CD4-positive, alpha-beta T cell treated with Interleukin-10 for 1 hour (primary cell): ENCODE results near the gene ANKRD16.
"Not testable (repeated sequence)": the region's sequence is repeated elsewhere in the genome, so short reads cannot be mapped to it uniquely, and the experiment has no call there.

Experiments used
- DNase-seq: peaks from one replicate; pipeline ENCODE4 v3.0.0-alpha.2; 2020

Gene ANKRD16

DNA sequence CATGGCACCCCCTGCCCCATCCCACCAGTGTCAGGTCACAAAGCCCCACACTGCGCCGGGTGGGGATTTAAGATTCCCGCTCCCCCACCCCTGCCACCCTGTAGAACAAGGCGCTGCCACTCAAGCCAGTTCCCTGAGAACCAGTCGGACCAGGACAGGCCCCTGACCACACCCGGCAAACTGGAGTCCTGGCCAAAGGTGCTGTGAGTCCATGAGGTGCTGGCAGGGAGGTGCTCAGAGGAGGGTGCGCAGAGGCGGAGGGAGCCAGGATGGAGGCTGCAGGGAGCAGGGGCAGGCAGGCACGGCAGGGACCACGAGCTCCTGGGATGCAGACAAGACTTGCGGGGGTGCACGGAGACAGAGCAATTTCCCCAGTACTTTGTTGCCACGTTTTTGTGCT is 56.7 kb downstream of the ANKRD16 start:
- no peak for DNase-seq

DNA sequence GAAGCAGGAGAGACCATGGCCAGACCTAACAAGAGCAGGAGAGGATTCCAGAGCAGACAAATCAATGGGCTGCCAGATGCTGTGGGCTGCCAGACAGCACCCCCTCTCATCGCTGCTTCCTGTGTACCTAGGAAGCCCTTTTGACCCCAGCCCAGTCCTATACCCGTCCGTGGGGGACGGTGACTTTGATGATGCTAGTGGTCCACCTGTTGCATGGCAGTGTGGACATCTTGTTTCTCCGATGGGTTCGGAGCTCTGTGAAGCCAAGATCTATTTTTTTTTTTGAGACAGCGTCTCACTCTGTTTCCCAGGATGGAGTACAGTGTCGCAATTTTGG is 58.3 kb downstream of the ANKRD16 start:
- DNase-seq = no peak

DNA sequence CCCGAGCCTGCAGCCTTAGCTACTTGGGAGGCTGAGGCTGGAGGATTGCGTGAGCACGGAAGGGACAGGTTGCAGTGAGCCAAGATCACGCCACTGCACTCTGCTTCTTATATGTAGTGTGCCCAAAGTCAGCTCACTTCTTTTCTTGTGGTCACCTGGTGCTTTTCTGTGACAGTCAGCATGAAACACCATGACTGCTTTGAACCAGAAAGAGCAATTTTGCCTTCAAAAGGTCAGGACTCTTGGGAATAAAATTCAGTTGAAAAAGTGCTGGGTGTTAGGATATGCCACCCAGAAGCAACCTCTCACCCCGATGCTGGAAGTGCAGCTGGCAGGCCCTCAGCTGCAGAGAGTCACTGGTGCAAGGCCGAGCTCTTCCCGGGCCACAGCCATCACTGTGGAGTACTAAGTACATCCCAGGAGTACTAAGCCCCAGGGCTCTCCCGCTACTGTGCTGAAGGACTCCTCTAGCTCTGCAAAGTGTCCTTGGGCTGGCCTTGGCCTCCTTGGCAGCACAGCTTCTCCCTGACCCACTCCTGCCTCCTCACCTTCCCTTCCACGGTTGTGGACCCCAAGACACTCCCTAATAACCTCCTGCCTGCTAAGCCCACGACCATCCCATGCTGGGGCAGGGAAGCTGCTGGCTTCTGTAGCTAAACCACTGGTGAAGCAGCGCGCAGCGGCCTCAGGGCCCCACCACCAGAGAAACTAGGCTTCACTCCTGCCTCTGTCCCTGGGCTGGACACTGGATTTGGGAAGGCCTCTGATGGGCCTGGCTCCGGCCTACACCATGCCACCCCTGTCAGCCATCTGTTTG is 58.9 kb downstream of the ANKRD16 start:
- DNase-seq = no peak

DNA sequence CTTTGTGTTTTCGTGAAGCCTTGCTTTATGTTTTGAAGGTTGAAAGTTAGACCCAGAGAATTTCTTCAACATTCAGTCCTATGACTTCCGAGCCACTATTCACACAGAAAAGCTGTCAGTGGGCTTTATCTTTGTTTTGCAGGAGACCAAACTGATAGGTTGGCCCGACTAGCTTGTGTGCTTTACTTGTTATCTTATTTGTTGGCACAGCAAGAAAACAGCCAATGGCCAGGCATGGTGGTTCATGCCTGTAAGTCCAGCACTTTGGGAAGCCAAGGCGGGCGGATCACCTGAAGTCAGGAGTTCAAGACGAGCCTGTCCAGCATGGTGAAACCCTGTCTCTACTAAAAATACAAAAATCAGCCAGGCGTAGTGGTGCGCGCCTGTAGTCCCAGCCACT is 60.4 kb downstream of the ANKRD16 start:
- no peak for DNase-seq

DNA sequence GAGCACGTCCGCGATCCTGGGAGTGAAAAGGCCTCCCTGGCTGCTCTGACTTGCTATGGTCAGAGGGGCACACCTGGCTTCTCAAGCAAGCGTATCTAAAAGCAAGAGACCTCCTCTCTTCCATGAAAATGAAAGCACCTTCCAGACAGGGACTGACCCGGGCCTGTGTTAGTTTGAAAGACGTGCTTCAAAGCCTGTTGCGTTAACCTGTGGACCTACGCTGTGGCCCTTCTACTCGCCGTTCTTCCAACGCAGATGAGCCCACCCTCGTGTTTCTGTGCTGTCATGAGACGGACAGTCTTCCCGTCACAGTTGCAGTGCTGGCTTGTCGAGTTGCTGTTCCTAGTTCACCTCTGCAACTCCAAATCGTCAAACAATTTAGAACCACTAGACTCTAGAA is 61.0 kb downstream of the ANKRD16 start:
- DNase-seq = no peak

DNA sequence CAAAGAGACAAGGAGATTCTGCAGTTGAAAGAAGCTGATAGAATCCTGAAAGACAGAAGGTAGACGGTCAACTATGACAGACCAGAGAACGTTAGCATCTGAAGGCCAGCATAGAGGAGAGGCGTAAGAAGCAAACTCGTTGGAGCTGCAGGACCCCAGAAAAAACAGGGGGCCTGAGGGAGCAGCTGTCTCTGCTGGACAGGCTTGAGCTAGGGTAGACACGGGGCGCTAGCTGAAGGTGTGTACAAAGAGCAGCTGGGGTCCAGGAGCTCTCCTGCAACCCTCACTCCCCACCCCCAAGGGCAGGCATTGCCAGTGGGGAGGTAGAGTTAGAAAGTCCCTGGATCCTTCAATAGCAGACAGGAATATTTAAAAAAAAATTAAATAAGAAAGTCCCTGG is 61.9 kb downstream of the ANKRD16 start:
- no peak for DNase-seq

DNA sequence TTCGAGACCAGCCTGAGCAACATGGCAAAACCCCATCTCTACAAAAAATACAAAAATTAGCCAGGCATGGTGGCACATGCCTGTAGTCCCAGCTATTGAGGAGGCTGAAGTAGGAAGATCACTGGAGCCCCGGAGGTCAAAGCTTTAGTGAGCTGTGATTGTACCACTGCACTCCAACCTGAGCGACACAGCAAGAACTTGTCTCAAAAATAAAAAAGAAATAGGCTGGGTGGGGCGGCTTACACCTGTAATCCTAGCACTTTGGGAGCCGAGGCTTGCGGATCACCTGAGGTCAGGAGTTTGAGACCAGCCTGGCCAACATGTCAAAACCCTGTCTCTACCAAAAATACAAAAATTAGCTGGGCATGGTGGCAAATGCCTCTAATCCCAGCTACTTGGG is 63.2 kb downstream of the ANKRD16 start:
- DNase-seq = not testable (repeated sequence)

DNA sequence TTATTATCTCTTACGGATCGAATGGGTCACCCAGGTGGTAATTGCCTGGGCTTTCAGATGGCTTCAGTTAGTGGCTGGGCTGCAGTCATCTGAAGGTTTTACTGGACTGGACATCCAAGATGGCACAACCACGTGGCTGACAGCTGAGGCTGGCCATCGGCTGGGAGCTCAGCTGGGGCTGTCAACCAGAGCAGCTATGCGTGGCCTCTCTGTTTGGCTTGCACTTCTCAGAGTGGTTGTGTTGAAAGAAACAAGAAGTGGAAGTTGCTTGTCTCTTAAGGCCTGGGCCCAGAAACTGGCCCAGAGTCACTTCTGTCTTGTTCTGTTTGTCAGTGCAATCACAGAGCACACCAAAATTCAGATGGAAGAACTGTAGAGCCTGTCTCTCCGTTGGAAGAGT is 70.8 kb downstream of the ANKRD16 start:
- no peak for DNase-seq

DNA sequence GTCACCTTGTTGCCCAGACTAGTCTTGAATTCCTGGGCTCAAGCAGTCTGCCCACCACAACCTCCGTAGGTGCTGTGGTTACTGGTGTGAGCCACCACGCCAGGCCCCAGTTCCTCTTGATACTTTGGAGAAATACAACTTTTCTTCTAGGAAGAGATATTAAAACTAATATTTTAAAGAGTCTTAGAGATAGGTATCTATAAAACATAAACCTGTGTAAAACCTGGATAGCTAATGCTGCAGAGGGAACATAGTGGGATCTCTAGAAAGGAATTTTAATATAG is 71.7 kb downstream of the ANKRD16 start:
- no peak for DNase-seq

DNA sequence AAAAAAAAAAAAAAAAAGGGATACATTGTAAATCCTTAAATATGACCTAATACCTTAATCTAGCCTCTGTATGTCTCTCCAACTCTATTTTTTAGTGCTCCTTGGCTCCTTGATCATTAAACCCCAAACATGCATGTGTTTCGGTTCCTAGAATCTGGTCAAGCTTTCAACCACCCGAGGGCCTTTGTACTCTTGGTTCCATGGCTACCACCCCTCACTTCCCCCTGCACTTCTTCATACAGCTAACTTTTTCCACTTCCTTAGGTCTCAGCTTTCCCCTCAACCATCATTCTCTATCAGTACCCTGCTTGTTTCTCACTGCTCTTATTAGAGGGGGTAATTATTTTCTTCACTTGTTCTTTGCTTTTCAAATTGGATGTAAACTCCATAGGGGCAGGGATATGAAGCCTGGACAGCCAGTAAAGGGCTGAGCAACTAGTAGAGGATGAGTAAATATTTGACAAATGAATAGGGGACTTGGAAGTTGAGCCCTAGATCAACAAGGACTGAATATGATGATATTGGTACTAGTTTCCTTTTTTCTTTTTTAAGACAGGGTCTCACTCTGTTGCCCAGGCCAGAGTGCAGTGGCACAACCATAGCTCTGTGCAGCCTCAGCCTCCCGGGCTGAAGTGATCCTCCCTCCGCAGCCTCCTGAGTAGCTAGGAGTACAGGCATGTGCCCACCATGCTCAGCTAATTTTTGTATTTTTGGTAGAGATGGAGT is 72.2 kb downstream of the ANKRD16 start:
- DNase-seq = no peak

DNA sequence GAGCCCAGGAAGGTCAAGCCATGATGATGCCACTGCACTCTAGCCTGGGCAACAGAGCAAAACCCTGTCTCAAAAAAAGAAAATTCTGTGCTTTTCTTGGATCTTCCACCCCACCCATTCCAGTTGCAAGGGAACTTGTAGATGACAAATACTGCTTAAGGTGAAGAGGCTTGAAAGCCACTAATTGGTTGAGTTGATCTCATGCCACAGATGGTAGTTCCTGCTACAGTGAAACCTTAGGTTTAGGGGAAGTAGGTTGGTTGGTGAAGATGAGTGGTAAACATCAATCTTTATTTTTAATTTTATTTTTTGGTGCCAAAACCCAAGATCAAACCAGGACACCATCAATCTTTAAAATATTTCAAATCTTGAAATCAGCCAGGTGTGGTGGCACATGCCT is 73.5 kb downstream of the ANKRD16 start:
- DNase-seq = no peak

DNA sequence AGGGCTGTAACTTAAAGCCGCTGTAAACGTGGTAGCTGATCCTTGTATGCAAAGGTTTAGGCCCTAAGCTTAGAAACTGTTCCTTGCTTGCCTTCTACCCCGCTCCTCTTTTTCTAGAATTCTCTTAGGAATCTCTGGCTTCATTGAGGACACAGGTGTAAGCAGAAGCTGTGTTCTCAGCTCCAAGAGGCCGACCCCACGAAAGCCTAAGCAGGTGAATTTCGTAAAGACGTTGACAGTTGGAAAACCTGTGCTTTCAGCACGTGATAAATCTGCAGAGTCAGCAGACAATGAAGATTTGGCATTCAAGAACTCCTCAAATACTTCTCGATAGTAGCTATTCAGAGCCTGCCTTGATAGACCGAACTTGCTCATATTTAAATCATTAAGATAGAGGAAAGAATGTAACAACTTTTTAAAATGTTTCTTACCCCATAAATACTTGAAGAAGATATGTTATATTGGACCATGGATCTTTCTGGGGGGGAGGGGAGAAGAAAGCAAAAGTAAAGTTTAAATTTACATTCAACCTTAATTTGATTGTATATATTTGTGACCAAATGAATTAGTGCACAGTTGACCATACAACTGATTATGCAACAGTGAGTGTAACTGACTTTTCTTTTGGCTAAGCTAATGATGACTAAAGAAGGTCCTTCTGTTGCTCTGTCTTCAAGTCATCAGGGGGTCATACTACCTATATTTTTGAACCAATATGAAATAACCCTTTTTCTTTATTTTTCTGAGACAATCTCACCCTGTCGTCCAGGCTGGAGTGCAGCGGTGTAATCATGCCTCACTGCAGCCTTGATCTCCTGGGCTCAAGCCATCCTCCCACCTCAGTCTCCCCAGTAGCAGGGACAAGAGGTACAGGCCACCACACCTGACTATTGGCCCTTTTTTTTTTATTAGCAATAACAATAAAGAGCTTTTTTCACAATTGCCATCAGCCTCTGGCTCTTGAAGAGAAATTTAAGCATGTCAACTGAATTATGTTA is 75.3 kb downstream of the ANKRD16 start:
- no peak for DNase-seq

DNA sequence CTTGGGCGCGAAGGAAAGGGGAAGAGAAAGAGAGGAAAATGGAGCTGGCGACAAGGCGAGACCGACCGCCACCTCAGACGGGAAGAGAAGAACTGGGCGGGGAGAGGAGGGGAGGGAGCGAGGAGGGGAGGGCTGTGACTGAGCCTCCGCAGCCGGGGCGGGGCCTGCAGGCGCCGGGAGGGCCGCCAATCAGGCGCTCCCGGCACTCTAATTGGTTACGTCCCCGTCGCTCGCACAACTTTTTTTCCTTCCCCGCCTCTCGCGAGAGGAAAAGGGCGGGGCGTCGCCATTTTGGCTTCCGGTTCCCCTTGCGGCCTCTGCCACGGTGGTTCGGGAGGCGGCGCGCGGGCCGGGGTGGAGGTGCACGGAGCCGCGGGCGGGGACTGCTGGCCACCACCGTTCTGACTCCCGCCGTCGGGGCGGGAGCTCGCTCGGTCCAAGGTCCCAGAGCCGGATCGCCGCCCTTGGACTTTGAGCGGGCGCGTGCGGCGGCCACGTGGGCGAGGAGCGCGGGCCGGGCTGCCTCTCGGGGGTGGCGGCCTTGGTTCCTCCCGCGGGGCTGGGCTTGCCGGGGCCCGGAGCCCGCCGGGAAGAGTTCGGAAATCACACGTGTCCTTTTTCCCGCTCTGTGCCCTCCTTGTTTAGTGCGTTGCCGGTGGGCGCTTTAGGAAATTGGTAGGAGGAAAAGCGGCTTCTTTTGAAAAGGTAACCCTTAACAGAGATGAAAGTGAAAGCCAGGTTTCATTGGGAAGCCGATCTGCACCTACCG is 76.2 kb downstream of the ANKRD16 start, which contains the start of gene GDI2:
Gene GDI2, minus strand, starts transcription at position 94 of the 769 bp plus-strand sequence. CDS start 176 bp downstream, outside the sequence.
- DNase-seq = peak; percentile 97

DNA sequence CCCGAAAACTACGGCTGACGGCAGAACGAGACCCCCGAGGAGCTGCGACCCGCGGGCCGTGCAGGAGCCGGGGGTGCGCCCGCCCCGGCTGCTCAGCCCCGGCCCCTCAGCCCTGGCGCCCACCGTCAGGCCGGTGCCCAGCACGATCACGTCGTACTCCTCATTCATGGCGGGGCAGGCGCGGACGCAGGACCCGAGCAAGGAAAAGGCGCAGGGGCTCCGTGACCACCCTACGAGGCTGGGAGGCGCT is 76.7 kb downstream of the ANKRD16 start:
- DNase-seq = no peak

DNA sequence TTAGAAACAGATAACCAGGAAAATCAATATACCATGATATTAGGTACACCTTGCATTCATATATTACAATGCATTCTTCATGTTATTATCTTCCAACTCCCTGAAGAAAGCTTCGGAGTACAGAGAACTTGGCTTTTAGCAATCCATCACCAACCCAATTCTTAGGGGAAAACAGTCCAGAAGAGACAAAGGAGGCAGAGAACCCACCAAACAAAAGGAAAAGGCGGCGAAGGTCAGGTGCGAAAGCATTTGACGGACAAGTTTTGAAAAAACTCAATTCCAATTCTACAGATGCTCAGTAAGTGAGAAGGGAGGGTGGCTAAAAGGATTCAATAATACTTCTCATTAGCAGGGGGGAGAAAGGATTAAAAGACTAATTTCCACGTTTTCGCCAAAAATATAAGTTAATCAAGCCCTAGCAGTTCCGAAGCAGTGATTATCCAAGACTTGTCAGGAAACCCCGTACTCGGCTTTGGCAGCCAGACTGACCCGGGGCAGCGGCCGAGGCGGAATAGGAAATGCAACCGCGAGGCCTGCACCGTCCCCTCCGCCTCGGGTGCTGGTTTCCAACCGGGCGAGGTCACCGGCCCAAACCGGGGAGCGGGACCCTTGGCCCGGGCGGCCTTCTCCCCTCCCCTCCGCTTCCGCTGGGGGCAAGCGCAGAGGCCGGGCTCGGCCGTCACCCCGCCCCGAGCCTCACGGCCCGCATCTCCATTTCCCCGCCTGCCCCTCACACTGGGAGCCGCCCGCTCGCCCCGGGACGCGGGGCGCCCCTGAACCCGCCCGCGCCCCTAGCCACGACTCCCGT is 77.2 kb downstream of the ANKRD16 start:
- DNase-seq = peak; percentile 28
